ENCODE data around the gene CDC34. TPM values are rescaled to one million over a fixed set of nuclear protein-coding genes. Genes with fewer than 3 reads are reported as not detected.

Gene CDC34
- total RNA-seq, 2 experiments from 2014 or later = 58.7 to 60.1 TPM

DNA sequence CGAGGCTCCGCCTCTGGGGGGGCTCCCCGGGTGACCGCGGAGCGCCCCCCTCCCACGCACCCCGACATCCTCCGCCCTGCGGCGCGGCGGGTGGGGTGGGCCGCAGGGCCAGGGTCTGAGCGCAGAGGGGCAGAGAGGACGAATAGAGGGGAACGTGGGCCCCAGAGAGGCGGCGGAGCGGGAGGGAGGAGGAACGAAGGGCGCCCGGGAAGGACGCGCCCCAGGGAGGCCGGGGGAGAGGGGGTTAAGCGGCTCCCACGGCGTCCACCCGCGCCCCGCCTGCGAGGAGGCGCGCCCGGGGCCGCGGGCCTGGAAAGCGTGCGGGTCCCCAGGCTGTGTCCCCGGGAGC lies 59.2 kb downstream of the CDC34 start:
- ChIA-PET CTCF (no interaction called here), POLR2A (no interaction called here)

GRCh38 chr19:591099-591958 lies 59.8 kb downstream of the CDC34 start:
- POLR2A ChIA-PET = no interaction called here
- CTCF ChIA-PET = no interaction called here

Other genes starting within 250 kb of the CDC34 start
- gene PLPP2, start 240.4 kb upstream of the CDC34 start, total RNA-seq = not detected
- 10 to 100 TPM; 18.3 to 21.2 TPM for gene MIER2, start 187.0 kb upstream of the CDC34 start, total RNA-seq
- gene C2CD4C, start 122.6 kb upstream of the CDC34 start, total RNA-seq = not detected
- gene SHC2, start 70.7 kb upstream of the CDC34 start, total RNA-seq = not detected
- under 1 TPM; 0.17 to 0.23 TPM for gene MADCAM1, start 35.3 kb upstream of the CDC34 start, total RNA-seq
- gene TPGS1, start 24.3 kb upstream of the CDC34 start, total RNA-seq = 10 to 100 TPM; 14.1 to 14.9 TPM
- gene GZMM, start 12.3 kb downstream of the CDC34 start, total RNA-seq = 10 to 100 TPM; 45.0 to 46.8 TPM
- gene BSG, start 40.8 kb downstream of the CDC34 start, total RNA-seq = 100 to 1,000 TPM; 234 to 243 TPM
- under 1 TPM; 0.40 to 0.55 TPM for gene HCN2, start 58.1 kb downstream of the CDC34 start, total RNA-seq
- 10 to 100 TPM; 79.9 to 81.1 TPM for gene POLRMT, start 101.8 kb downstream of the CDC34 start, total RNA-seq
- not detected for gene FGF22, start 108.1 kb downstream of the CDC34 start, total RNA-seq
- gene RNF126, start 131.5 kb downstream of the CDC34 start, total RNA-seq = 100 to 1,000 TPM; 104 to 110 TPM
- gene FSTL3, start 144.6 kb downstream of the CDC34 start, total RNA-seq = 1 to 10 TPM; 7.5 to 8.6 TPM
- not detected for gene PRSS57, start 163.7 kb downstream of the CDC34 start, total RNA-seq
- gene PALM, start 177.2 kb downstream of the CDC34 start, total RNA-seq = under 1 TPM in 1 of 2 experiments, not detected in 1; 0.13 TPM
- not detected for gene MISP, start 219.4 kb downstream of the CDC34 start, total RNA-seq